Stimulated activated CD4-positive, alpha-beta T cell treated with anti-CD3 and anti-CD28 coated beads, Interleukin-12 subunit alpha, Interleukin-12 subunit beta, amount 100 ng/mL, for 24 hours (primary cell): ENCODE results near the gene AHNAK2.

ENCODE experiments used
- DNase-seq, 2 experiments: peaks; one replicate each; pipeline ENCODE4 v3.0.0-alpha.2; 2020; ENCODE audit warnings: low read depth in 2 of 2

Gene AHNAK2

DNA sequence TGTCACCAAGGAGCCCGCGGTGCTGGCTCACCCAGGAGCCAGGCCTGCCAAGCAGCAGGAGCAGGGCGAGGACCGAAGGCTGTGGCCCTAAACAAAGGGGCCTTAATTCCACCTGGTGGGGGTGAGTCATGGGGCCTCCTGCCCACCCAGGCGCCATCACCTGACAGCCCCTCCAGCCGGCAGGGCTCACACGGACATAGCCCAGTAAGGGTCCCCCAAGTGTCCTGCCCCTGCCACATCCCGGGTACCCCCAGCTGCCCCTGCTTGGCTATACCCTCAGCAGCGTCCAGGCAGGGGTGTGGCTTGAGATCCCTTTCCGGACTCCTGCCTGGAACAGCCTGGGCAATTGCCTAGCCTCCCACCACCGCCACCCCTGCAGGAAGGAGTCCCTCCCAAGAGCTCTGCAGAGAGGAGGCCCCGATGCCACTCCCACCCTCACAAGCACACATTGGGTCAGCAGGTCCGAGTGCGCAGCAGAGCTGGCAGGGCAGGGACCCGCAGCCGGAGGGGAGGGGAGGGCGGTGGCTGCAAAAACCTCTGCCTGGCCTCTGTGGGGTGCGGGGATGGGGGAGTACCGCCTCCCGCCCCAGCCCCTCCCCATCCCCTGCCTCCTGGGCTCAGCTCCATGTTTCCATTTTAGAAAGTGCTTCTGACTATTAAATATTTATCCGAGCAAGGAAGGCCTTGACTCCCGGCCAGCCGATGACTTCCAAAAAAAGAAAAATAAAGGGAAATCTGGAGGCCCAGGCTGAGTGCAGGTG, 4.6 kb downstream of the AHNAK2 start:
- DNase-seq, result no peak

DNA sequence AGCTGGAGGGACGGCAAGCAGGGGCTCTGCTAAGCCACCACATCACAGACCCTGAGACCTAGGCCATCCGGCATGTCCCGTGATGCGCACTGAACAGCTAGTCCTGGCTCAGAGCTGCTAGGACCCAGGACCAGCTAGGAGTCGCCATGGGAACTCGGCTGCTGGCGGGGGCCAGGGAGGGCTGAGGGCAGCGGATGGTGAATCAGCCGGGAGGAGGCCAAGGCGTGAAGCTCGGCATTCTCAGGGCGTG, 5.1 kb downstream of the AHNAK2 start:
- no peak for DNase-seq

DNA sequence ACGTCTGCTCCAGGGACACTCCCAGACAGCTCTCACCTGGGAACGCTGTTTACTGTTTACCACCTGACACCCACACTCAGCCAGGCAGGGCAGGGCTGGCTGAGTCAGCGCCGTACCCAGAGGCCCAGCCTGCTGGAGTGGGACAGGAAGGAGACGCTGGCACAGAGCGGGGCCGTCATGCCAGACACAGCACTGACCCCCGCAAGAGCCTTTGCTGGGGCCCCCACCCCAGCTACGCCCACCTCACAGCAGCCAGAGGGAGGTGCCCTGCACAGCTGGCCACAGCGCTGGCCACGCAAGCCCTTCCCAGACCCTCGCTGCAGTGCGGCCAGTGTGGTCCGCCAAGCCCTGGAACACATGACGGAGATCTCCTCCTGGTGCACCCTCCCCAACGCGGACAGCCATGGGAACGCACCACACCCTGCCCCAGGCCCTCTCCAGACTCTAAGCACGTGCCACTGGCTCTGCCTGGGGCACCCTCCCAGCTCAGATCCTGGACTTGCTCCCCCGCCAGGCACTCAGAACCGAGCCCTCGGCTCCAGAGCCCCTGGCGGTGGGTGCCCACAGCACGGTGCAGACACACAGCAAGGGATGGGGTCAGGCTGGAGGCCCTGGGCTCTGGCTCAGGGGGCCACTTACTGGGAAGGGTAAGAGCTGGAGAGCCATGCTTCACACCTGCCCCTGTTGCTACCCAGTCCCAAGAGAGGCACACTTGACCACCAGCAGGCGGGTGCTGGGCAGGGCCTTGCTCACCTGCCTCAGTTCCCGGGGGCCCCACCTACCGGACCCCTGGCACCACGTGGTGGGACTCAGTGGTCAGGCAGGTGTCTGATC, 5.7 kb downstream of the AHNAK2 start:
- no peak for DNase-seq

DNA sequence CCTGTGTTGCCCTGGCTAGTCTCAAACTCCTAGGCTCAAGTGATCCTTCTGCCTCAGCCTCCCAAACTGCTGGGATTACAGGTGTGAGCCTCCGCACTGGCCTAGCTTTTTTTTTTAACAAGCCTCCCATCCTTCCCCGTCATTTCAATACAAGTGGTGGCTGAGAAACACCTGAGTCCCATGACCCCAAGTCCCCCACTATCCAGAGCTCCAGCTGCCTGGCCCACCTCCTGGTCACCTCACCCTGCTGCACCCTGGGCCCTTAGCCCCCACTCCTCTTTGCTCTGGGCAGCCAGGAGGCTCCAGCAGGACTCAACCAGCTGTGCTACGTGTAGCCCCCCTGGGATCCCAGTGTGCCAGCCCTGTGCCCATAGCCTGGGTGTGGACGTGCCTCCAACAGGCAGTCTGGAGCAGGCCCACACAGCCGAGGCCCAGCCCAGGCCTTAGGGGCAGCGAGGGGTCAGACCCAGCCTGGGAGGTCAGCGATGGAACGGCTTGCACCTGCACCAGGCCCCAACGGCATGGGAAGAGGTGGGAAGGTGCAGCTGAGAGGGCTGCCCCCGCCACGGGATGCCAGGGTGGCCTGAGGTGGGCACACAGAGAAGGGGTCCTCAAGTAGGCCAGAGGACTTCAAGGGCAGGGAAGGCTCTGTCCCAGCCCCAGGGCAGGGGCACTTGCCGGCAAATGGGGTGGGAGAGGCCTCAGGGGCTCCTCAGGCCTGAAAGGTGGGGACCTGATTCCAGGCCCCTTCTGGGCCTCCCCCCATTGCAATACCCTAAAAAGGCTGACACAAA, 6.5 kb downstream of the AHNAK2 start:
- DNase-seq, result no peak

DNA sequence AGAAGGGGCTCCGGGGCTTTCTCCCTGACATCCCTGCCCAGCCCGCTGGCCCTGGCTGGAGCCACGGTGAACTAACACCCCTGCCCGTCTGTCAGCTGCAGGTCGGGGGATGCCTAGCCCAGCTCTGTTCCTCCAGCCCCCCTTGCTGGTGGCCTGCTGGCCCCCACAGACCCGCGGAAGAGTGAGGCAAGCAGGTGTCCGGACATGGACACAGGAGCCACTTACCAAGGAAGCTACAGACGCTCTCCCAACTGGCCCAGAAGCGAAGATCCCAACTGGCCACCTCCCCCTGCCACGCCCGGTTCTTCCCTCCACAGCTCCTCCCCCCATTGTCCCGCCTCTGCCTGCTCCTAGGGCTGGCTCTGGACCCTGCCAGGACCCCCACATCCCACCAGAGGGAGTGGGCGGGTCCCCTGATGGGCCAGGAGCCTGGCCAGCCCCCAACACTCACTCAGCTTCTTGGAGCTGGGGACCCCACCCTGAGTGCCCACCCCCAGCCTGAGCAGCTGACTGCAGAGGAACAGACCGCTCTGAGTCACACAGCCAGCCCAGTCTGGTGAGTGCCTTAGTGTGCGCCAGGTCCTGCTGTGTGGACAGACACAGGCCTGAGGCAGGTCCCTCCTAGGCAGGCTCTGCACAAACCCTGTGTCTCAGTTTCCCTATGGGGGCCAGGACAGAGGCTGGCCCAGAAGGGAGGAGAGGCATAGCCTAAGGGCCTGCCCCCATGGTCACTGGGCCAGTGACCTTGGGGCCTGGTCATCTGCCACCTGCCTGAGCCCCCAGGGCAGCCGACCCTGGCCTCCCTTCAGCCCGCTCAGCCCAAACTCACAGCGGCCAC, 7.7 kb downstream of the AHNAK2 start:
- no peak for DNase-seq

DNA sequence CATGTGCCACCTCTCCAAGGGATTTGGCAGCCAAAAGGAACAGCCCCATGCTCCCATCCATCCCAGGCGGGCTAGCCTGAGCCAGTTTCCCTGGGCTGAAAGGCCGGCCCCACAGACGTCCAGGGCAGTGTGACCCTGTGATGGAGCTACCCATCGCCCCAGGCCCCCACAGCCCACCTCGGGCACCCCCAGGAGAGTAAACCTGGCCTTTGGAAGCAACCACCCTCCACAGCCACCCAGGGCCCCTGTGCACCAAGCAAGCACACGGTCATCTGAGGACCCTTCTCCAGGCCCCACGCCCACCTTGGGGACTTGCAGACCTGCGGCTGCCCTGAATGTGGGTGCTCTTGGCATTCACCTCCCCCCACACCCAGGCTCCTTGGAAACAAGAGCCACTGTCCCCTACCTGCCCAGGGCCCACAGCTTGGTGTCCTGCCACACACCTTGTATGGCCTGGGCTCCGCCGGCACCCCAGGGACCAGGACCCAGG, 8.4 kb downstream of the AHNAK2 start:
- DNase-seq, result no peak

DNA sequence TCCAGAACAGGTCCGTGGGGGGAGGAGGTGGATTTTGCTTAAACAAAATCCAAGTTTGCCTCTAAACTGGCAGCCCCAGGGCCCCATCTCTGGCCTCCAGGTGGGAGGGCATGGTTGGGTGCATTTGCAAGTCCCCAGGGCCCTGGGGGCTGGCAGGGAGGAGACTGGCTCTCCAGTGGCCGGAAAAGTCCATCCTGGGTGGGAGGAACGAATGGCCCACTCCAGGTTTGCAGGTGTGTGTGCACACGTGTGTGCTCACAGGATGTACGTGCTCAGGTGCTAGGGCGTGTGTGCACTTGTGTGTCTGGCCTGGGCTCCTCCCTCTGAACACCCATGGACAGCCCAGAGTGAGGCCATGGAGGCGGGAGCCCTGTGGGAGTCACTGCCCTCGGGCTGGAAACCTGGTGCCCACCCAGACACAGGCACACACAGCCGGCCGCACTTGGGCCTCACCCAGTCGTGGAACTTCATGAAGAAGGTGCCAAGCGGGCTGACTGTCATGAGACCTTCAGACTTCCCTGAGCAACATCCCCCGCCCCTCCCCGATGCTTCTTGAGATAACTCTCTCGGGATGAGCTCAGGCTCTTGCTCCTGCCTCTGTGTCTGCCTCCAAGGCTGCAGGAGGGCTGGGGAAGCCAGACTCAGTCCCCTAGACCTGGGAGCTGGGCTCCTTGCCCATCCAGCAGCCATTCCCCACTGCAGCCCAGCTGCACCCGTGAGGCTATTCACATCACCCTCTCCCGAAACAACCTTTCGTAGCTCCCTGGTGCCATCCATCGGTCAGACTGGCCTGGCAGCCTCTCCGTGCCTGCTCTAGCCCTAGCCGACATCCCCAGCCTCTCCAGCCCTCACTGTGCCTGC, 9.4 kb downstream of the AHNAK2 start:
- DNase-seq, result no peak

DNA sequence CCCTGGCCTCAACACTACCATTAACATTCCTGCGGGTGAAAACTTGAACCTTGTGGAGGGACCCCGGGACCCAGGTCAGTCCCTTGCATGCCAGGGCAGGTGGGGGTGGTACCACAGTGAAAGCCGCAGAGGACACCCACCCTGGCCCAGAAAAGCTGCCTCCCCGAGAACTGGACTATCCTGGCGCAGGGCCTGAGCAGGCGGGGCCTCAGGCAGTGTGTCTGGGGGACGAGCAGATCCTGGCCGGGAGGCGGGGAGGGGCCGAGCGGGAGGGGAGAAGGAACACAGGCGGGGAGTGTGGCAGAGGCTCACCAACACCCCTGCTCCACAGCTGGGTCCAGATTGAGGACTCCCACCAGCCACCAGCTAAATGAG, 10.0 kb downstream of the AHNAK2 start:
- no peak for DNase-seq

DNA sequence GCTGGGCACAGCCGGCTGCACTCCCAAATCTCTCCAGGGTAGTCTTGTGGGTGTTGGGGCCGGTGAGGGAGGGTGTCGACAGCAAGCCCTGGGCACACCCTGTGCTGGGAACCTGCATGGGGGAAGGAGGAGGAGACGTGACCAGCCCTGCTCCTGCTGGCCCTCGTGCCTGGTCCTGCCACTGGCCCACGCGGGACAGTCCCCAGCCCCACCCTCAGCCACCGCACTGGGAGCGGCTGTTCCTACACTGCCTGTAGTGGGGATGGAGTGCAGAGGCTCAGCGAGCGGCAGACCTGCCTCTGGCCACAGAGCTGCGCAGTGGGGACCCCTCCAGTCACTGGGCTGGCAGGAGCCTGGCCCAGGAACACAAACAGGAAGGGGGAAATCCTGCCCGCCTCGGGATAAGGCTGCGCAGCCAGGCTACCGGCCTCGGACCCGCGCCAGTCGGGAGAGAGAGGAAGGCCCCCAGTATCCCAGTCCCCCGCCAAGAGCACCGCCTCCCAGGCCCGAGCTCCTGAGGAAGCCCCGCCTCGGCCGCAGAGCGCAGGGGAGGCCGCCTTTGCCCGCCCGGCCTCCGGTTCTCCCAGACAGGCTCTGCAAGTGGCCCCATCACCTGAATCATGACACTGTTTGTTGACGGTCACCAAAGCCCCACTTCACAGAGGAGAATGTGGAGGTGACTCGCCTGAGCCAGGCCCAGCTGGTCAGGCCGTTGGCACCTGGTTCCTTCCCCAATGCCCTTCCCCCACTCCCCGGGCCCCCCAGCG, 10.6 kb downstream of the AHNAK2 start:
- no peak for DNase-seq

DNA sequence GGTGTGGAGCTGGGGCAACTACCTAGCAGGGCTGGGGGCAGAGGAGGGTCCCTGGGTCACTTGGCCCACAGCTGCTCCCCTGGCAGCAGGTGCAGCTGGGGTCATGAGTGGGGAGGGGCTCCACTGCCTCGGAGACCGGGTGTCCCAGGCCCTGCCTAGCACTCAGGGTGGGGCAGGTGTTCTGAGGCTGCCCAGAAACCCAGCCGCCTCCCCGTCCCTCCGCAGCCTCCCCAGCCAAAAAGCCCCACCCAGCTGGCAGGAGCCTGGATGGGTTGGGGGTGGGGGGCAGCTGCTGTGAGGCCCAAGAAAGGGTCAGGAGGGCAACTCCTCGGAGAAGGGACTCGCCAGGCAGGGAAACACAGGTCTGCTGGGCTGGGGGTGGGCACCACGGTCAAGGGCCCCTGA, 11.2 kb downstream of the AHNAK2 start:
- DNase-seq, result no peak

DNA sequence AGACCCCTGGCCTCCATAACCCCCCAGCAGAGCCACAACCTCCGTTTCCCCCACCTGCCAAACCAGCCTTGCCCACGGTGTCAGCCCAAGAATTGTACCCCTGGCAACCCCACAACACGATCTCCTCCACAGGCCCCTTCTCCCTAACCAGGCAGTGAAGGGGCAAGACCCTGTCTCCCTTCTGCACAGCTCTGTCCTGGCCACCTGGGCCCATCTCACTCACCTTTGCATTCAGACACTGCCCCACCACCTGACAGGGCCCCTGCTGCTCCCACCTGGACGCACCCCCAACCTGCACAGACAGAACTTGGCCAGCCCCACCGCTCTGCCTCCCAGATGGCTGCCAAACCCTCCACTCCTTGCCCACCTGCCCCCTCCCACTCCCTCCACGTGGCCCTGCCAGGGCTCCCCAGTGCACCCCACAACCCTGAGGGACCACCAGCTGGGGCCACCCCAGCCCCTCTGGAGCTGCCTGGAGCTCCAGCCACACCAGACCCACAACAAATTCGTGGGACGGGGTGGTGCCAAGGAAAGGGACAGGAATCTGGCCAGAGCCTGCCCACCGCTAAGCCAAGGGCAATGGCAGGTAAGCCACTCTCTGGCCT, 11.8 kb downstream of the AHNAK2 start:
- DNase-seq, result no peak

DNA sequence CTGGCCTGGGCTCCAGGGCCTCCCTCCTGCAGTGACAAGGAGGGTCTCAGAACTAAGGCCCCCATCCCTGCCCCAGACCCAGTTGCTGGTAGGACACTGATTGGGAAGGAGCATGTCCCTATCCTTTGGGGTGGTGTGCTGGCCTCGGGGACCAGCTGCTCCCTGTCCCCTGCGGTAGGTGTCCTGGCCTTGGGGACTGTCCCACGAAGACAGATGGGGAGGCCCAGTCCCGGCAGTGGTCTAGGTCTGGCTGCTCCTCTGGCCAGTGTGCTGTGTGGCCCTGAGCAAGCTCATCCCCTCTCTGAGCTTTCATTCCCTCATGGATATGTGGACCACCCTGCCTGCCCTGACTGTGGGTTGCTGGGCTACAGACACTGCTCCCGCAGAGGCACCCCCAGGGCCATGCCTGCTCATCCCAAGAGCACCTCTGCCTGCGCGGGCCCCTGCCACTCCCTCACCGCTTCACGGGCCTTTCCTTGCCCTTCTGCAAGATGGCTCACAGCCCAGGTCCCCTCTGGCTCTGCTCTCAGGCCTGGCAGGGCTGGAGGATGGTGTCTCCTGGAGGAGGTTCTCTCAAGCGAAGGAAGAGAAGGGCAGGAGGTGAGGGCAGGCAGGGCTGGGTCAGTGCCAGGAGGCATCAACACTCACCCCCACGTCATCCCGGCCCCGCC, 12.5 kb downstream of the AHNAK2 start:
- DNase-seq, result no peak

DNA sequence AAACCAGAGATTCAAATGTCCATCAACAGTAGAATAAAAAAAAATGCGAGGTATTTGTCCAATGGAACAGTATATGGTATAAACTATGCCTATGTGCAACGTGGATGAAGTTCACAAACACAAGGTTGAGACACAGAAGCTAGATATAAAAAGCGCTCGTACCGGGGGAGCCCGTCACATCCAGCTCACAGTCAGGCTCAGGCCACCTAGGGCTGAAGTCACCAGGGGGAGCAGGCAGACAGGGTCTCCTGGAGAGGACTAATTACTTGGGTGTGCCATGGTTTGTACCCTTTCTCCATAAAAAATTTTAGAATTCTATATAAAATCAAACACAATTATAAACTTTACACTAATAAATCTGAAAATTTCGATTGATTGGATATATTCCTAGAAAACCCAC, 13.6 kb downstream of the AHNAK2 start:
- no peak for DNase-seq

DNA sequence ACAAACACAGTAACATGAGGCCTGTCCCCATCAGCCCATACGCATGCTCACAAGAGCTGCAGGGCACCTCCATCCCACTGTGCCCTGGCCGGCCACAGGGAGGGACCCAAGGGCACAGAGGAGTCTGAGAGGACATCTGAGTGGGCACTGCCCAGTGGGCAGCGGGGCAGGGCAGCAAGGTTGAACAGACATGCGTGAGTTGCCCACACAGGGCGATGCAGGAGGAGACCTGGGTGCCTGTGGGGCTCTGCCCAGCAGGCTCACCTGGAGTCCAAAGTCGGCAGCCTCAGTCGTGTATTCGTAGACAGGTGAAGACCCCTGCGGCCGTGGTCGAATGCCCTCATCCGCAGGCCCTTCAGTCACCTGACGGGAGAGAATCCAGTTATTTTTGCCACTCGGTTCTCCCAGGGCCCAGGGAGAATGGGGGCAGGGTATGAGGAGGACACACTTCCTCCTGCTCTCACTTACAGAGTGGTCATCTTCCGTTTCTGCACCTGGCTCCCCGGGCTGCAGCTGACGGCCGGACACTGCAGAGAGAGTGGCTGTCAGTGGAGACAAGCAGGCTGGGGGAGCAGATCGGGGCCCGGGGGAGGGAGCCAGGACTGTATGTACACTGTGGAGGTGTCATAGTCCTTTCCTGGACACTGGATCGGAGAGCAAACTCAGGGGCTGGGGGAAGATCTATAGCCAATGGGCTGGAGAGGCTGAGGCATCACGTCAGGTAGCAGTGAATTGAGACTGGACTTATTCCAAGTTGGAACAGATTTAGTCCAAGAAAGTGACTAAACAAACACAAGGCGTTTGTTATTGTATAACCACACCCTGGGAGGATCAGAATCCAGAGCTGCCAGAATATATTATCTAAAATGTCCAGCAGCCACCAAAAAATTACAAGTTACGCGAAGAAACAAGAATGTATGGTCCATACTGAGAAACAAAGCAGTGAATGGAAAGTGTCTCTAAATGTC, 20.7 kb downstream of the AHNAK2 start:
- DNase-seq, result no peak

DNA sequence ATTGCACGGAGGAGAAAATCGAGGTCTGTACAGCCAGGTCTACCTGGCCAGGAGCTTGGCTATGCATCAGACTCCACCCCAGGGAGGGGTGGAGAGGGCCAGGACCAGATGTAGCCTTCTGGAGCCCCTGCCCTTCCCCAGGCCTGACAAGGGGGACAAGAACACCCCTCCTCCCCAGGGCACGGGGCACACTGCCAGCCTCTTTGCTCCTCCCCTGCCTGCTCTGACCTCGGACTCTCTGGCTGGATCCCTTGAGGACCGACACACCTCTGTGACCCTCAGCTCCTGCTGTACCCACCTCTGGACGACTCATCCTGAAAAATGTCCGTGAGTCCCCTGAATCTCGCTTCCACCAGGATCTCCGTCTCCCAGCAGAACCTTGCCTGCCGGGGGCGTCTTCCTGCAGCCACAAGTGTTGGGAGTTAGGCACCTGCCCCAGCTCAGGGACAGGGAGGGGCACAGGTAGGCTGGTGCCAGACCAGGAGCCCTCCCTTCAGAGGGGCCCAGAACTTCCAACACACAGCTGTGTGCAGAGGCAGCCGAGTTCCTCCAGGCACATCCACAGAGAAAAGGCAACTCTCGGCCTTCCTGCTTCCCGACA, 21.8 kb downstream of the AHNAK2 start:
- no peak for DNase-seq

DNA sequence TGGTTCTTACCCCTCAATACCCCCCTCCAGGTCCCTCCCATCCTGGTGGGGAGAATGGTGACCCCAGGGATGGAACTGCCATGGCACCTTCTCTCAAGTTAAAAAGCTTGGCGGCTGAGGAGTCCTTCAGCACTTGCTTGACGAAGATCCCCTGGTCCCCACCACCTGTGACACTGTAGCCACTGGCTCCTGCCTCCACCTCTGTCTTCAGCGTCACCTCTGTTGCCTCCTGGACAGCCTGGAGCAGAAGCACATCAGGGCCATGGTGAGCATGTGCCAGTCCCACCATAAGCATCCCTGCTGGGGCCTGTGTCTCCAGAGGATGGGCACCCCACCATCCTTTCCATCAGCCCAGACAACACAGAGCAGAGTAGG, 22.8 kb downstream of the AHNAK2 start:
- no peak for DNase-seq

DNA sequence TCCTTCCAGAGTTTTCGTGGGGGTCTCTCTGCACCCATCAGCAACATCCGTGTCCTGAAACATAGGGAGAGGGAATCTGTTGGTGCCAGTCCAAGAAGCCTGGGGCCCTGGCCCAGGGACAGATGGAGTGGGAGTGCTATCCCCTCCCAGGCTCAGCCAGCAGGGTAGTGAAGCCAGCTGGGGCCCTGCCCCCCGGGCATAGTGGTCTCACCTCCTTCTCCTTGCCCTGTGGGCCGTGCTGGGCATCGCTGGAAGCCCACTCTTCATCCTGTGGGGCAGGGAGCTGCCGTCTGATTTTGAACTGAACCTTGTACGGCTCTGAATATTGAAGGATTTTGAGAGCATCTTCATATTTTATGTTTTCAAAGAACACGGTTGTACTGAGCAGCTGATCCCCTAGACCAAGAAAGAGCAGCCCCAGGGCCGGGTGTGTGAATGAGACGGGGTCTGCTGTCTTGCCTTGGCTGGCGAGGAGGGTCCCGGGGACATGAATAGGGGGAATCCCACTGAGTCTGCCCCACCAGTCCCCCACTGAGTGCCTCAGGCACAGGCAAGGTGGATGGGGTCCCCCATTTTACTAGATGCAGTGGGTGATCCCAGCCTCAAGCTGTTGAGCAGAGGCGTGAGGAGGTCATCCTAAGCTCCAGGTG, 23.3 kb downstream of the AHNAK2 start:
- no peak for DNase-seq
